BLaER1 (cell line): ENCODE results near the gene LAMC1.

Experiments used
- H3K27ac ChIP-seq: shearing (Covaris generic); formaldehyde crosslinking; 2 replicates; pipeline ENCODE4 v1.8.1; 2022
- H3K27me3 ChIP-seq: shearing (Covaris generic); formaldehyde crosslinking; 2 replicates; pipeline ENCODE4 v1.8.1; 2022
- H3K36me3 ChIP-seq: shearing (Covaris generic); formaldehyde crosslinking; 2 replicates; pipeline ENCODE4 v1.8.1; 2022
- H3K4me1 ChIP-seq: shearing (Covaris generic); formaldehyde crosslinking; 2 replicates; pipeline ENCODE4 v1.8.1; 2022
- H3K4me2 ChIP-seq: shearing (Covaris generic); formaldehyde crosslinking; 2 replicates; pipeline ENCODE4 v1.8.1; 2022
- H3K4me3 ChIP-seq: shearing (Covaris generic); formaldehyde crosslinking; 2 replicates; pipeline ENCODE4 v1.8.1; 2022
- H3K9ac ChIP-seq: shearing (Covaris generic); formaldehyde crosslinking; 2 replicates; pipeline ENCODE4 v1.8.1; 2022
- H3K9me3 ChIP-seq: shearing (Covaris generic); formaldehyde crosslinking; 2 replicates; pipeline ENCODE4 v1.8.1; 2022
- H4K20me1 ChIP-seq: shearing (Covaris generic); formaldehyde crosslinking; 2 replicates; pipeline ENCODE4 v1.8.1; 2022
- Cebpa-rat ChIP-seq: shearing (Covaris generic); IDR thresholded peaks from 2 replicates; pipeline ENCODE4 v1.8.1; 2022

The LAMC1 gene

DNA sequence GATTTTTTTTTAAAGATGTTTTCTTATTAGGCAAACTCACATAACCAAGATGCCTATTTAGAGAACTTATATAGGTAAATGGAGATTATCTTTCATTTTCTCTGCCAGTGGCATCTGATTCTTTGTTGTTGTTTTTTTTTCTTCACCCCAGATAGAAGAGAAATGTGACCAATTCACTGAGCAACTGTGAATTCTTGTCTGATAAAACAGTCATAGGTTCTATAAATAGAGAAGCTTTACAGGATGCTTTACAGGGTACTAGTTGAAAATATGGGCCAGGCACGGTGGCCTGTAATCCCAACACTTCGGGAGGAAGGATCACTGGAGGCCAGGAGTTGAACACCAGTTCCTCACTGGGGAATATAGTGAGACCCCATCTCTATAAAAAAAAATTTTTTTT lies 112.1 kb downstream of the LAMC1 start:
- Histone ChIP-seq H4K20me1 (no peaks in the 10 kb centered on the region), H3K4me2 (no peak overlapping the region), H3K4me3 (no peak overlapping the region), H3K27ac (no peak overlapping the region), H3K4me1 (no peaks in the 10 kb centered on the region), H3K9me3 (no peaks in the 10 kb centered on the region), H3K9ac (no peak overlapping the region), H3K36me3 (peaks cover 91% of the 10 kb centered on the region), H3K27me3 (no peaks in the 10 kb centered on the region)
- no peak for TF ChIP-seq Cebpa-rat

DNA sequence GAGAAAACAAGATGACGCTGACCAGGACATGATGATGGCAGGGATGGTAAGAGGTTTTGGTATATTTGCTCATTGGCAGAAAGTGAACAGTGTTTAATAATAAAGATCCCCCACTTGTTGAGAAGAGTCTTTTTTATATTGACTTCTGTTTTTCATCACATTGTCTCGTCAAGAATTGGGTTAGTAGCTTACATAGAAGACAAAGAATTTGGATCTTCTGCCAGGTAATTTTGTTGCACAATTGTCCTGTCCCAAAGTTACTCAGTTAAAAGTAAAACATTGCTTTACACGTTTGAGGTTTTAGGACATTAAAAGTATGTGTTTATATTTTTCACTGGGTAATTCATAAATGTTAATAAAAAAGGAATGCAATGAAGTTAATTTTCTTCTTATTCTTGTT lies 114.6 kb downstream of the LAMC1 start:
- H3K27ac ChIP-seq = no peak overlapping the region
- no peak overlapping the region for H3K4me2 ChIP-seq
- H3K4me1 ChIP-seq = no peaks in the 10 kb centered on the region
- TF ChIP-seq Cebpa-rat = no peak
- no peaks in the 10 kb centered on the region for H3K9me3 ChIP-seq
- no peak overlapping the region for H3K4me3 ChIP-seq
- H3K9ac ChIP-seq = no peak overlapping the region
- H3K27me3 ChIP-seq = no peaks in the 10 kb centered on the region
- H4K20me1 ChIP-seq = no peaks in the 10 kb centered on the region
- peaks cover 94% of the 10 kb centered on the region for H3K36me3 ChIP-seq

GRCh38 chr1:183138301-183138700 lies 115.1 kb downstream of the LAMC1 start:
- H3K4me3 ChIP-seq = no peak overlapping the region
- peaks cover 94% of the 10 kb centered on the region for H3K36me3 ChIP-seq
- H3K27ac ChIP-seq = no peak overlapping the region
- H3K27me3 ChIP-seq = no peaks in the 10 kb centered on the region
- H3K4me2 ChIP-seq = no peak overlapping the region
- H3K4me1 ChIP-seq = no peaks in the 10 kb centered on the region
- no peaks in the 10 kb centered on the region for H3K9me3 ChIP-seq
- H3K9ac ChIP-seq = no peak overlapping the region
- TF ChIP-seq Cebpa-rat = no peak
- H4K20me1 ChIP-seq = no peaks in the 10 kb centered on the region

DNA sequence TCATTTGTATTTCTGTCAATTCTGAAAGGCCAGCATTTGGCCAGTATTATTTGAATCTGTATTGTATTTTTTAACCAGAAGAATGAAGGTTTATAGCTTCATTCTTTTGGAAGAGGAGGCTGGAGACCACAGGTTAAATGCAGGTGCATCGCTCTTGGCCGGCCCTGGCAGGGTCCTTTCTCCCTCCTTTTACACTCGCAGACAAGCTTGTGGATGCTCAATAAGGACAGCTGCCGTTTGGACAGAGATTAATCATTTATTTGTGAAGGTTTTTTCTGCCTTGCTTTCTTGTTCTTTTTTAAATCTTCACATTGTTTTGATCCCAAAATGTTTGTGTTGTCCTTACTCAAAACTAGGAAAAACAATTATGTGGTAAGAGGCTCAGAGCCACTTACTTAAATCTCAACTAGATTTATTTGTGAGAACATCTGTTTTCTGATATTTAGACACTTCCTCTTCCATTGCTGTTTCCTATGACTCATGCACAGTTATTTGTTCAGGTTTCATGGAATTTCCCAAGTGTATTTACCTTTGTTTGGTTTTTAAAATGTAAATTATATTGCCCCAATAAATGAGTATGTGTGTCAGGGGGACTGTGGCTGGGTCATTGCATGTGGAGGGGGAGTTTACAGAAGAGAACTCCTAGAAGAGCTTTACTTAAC lies 116.2 kb downstream of the LAMC1 start:
- no peaks in the 10 kb centered on the region for H3K4me1 ChIP-seq
- H3K27ac ChIP-seq = no peak overlapping the region
- H3K9me3 ChIP-seq = no peaks in the 10 kb centered on the region
- no peak overlapping the region for H3K9ac ChIP-seq
- H3K4me2 ChIP-seq = no peak overlapping the region
- H4K20me1 ChIP-seq = no peaks in the 10 kb centered on the region
- H3K4me3 ChIP-seq = no peak overlapping the region
- no peaks in the 10 kb centered on the region for H3K27me3 ChIP-seq
- no peak for TF ChIP-seq Cebpa-rat
- peaks cover 92% of the 10 kb centered on the region for H3K36me3 ChIP-seq

GRCh38 chr1:183140633-183141032 lies 117.4 kb downstream of the LAMC1 start:
- Histone ChIP-seq H3K4me3 (no peak overlapping the region), H3K27me3 (no peaks in the 10 kb centered on the region), H3K36me3 (peaks cover 86% of the 10 kb centered on the region), H3K27ac (no peak overlapping the region), H3K4me2 (no peak overlapping the region), H3K9me3 (no peaks in the 10 kb centered on the region), H4K20me1 (no peaks in the 10 kb centered on the region), H3K4me1 (no peaks in the 10 kb centered on the region), H3K9ac (no peak overlapping the region)
- no peak for TF ChIP-seq Cebpa-rat

- Histone ChIP-seq H3K36me3 (peaks cover 72% of the 10 kb centered on the region), H3K4me2 (no peak overlapping the region), H3K4me3 (no peak overlapping the region), H3K27ac (no peak overlapping the region), H3K4me1 (no peaks in the 10 kb centered on the region), H4K20me1 (no peaks in the 10 kb centered on the region), H3K9me3 (no peaks in the 10 kb centered on the region), H3K27me3 (no peaks in the 10 kb centered on the region), H3K9ac (no peak overlapping the region)
- no peak for TF ChIP-seq Cebpa-rat
Measured at GRCh38 chr1:183142171-183142570, 119.0 kb downstream of the LAMC1 start.

- Histone ChIP-seq H4K20me1 (no peaks in the 10 kb centered on the region), H3K9me3 (no peaks in the 10 kb centered on the region), H3K4me3 (no peak overlapping the region), H3K36me3 (peaks cover 58% of the 10 kb centered on the region), H3K27ac (no peak overlapping the region), H3K4me1 (no peaks in the 10 kb centered on the region), H3K9ac (no peak overlapping the region), H3K27me3 (no peaks in the 10 kb centered on the region), H3K4me2 (no peak overlapping the region)
- TF ChIP-seq Cebpa-rat = no peak
Measured at GRCh38 chr1:183143576-183144315, 120.5 kb downstream of the LAMC1 start.

GRCh38 chr1:183144752-183145151 lies 121.5 kb downstream of the LAMC1 start:
- Histone ChIP-seq H3K27me3 (no peaks in the 10 kb centered on the region), H3K4me2 (no peak overlapping the region), H3K4me1 (no peaks in the 10 kb centered on the region), H3K9me3 (no peaks in the 10 kb centered on the region), H4K20me1 (no peaks in the 10 kb centered on the region), H3K36me3 (peaks cover 51% of the 10 kb centered on the region), H3K27ac (no peak overlapping the region), H3K9ac (no peak overlapping the region), H3K4me3 (no peak overlapping the region)
- no peak for TF ChIP-seq Cebpa-rat

DNA sequence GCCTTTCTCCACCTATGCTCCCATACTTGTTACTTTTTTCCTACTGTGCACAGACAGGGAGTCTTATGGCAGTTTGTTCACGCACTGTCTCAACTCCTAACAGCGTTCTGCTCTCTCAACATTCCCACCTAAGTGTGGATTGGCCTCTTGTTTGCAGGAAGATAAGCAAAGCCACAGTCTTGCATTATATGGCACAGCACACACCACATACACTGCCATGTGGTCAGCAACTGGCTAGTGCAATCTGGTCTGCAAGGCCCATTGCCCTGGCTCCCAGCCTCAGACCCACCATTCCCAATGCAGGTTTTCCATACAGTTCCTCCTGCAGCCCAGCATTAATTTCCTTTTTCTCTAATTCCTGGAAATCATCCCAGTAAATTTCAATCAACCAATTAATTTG lies 124.5 kb downstream of the LAMC1 start:
- Histone ChIP-seq H3K4me2 (no peak overlapping the region), H3K27ac (no peak overlapping the region)

GRCh38 chr1:183148599-183148998 lies 125.4 kb downstream of the LAMC1 start:
- TF ChIP-seq Cebpa-rat = no peak
- Histone ChIP-seq H3K9me3 (no peaks in the 10 kb centered on the region), H4K20me1 (no peaks in the 10 kb centered on the region), H3K9ac (no peak overlapping the region), H3K27me3 (no peaks in the 10 kb centered on the region), H3K4me1 (no peaks in the 10 kb centered on the region), H3K4me2 (no peak overlapping the region), H3K27ac (no peak overlapping the region), H3K4me3 (no peak overlapping the region), H3K36me3 (peaks cover 13% of the 10 kb centered on the region)

More for the DNA sequence above, 124.5 kb downstream of the LAMC1 start:
- Histone ChIP-seq H3K4me1 (no peaks in the 10 kb centered on the region), H3K4me3 (no peak overlapping the region), H3K27me3 (no peaks in the 10 kb centered on the region), H3K9ac (no peak overlapping the region), H4K20me1 (no peaks in the 10 kb centered on the region), H3K36me3 (peaks cover 21% of the 10 kb centered on the region), H3K9me3 (no peaks in the 10 kb centered on the region)
- TF ChIP-seq Cebpa-rat = no peak
